Thyroid gland (tissue), 4 donors: ENCODE measurements around the gene CRYGN. TPM values are rescaled to one million over a fixed set of nuclear protein-coding genes. Genes with fewer than 3 reads are reported as not detected.
A peak's percentile ranks its signal among the peaks of the same experiment; 100 is the strongest.

ENCODE experiments used
- DNase-seq, 2 donors: peaks; one replicate each; pipeline ENCODE4 v3.0.0-alpha.2; 2019
- H3K27ac ChIP-seq, 3 donors: fragments of 200-600 bp; sonication (generic); 1 replicate in 2 of 3; 2 replicates in 1 of 3; pipeline ENCODE4 v1.5.1; 2016 to 2019; ENCODE audit warnings: mild to moderate bottlenecking in 1 of 3, moderate library complexity in 1 of 3
- H3K27me3 ChIP-seq: fragments of 200-600 bp; sonication (generic); one replicate; pipeline ENCODE4 v1.5.1; 2019
- H3K36me3 ChIP-seq, 2 donors: fragments of 200-600 bp; sonication (generic); one replicate each; pipeline ENCODE4 v1.5.1; 2016 to 2019
- H3K4me1 ChIP-seq, 2 donors: fragments of 200-600 bp; sonication (generic); one replicate each; pipeline ENCODE4 v1.5.1; 2017 to 2019
- H3K4me3 ChIP-seq, 3 donors: fragments of 200-600 bp; sonication (generic); replicated peaks in 1 of 3; 1 replicate in 2 of 3; 2 replicates in 1 of 3; pipeline ENCODE4 v1.5.1; 2016; ENCODE audit warnings: mild to moderate bottlenecking in 1 of 3
- H3K9me3 ChIP-seq: fragments of 200-600 bp; sonication (generic); one replicate; pipeline ENCODE4 v1.5.1; 2017
- POLR2A ChIP-seq, 2 donors: fragments of 450-650 bp; IDR thresholded peaks; one replicate each; pipeline ENCODE4 v1.6.1; 2017; ENCODE audit warnings: antibody characterized with exemption in 2 of 2, mild to moderate bottlenecking in 2 of 2, moderate library complexity in 1 of 2
- WGBS, 2 donors: methylation state at CpG; one replicate each; pipeline ENCODE4 v1.1.5; 2017; 5-methylcytosine and 5-hydroxymethylcytosine counted together
- intact Hi-C: fragments of 100-400 bp; cut with DNase I; formaldehyde crosslinking; loops from one replicate; pipeline ENCODE4 v1.15.1; 2023
- total RNA-seq, 4 donors: library from RNA; depleted of rRNA; stranded (reverse); fragments of >200 nt; gene quantifications; one replicate each; pipeline ENCODE4 v1.2.3, GENCODE V29; 2016
- TF ChIP-seq, protein P1 (sequence below), 6 experiments: fragments of 200-600 bp in 3 of 6; fragments of 450-650 bp in 3 of 6; sonication (generic) in 3 of 6; IDR thresholded peaks; one replicate each; pipeline ENCODE4 v1.5.1; 2016 to 2019; ENCODE audit warnings: antibody characterized with exemption in 6 of 6, mild to moderate bottlenecking in 2 of 6, inconsistent platforms in 1 of 6, moderate library complexity in 1 of 6

Gene CRYGN
- total RNA-seq, 4 donors from 2014 or later: 16.4 to 45.5 (median 24.5) TPM

DNA sequence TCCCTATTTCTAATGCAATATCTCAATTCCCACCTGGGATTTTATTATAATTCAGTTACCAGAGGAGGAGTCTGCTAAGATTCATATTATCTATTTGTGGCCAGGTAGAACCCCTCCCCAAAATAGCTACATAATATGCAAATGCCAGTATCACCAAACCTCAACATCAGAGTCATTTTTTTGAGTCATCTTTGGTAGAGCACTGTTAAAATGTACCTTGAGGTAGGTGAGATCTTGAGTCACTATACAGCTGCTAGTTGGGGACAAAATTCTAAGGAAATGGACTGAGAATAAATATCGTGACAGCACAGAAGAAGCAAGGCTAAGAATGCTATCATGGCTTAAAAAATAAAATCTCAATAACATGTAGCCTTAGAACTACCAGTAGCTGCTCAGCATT, 4.7 kb upstream of the CRYGN start:
- no peak for DNase-seq
- TF ChIP-seq, protein P1, sequence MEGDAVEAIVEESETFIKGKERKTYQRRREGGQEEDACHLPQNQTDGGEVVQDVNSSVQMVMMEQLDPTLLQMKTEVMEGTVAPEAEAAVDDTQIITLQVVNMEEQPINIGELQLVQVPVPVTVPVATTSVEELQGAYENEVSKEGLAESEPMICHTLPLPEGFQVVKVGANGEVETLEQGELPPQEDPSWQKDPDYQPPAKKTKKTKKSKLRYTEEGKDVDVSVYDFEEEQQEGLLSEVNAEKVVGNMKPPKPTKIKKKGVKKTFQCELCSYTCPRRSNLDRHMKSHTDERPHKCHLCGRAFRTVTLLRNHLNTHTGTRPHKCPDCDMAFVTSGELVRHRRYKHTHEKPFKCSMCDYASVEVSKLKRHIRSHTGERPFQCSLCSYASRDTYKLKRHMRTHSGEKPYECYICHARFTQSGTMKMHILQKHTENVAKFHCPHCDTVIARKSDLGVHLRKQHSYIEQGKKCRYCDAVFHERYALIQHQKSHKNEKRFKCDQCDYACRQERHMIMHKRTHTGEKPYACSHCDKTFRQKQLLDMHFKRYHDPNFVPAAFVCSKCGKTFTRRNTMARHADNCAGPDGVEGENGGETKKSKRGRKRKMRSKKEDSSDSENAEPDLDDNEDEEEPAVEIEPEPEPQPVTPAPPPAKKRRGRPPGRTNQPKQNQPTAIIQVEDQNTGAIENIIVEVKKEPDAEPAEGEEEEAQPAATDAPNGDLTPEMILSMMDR (IDR thresholded peaks at IDR 0.05): no peak
- no peak for TF ChIP-seq POLR2A (IDR thresholded peaks at IDR 0.05)
- Histone ChIP-seq H3K27ac (peak overlapping the region in 1 of 3 donors; percentile 31), H3K4me3 (no peak overlapping the region), H3K27me3 (no peaks in the 10 kb centered on the region), H3K4me1 (peaks cover 32 to 41% of the 10 kb centered on the region in 2 donors), H3K36me3 (no peaks in the 10 kb centered on the region), H3K9me3 (no peaks in the 10 kb centered on the region)
- intact Hi-C loops: no loop called here
- WGBS, 2 donors: 86 to 95% methylated on average over 1 of the region's 1 CpG

DNA sequence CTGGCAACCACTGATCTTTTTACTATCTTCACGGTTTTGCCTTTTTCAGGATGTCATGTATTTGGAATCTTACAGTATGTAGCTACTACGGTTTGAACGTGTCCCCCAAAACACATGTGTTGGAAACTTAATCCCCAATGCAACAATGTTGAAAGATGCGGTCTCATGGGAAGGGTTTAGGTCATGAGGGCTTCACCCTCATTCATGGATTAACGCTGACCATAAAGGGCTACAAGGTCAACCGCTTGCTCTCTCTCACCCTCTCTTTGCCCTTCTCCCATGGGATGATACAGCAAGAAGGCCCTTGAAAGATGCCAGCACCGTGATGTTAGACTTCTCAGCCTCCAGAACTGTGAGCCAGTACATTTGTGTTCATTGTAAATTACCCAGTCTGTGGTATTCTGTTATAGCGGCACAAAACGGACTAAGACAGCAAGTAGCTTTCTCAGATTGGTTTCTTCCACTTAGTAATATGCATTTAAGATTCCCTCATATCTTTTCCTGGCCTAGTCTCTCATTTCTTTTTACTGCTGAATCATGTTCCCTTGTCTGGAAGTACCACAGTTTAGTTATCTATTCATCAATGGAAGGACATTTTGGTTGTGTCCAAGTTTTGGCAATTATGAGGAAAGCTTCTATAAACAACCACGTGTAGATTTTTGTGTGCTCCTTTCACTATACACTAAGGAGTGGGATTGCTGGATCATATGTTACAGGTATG, 3.0 kb upstream of the CRYGN start:
- H3K27me3 ChIP-seq: no peaks in the 10 kb centered on the region
- DNase-seq: no peak
- WGBS, 2 donors: 80 to 89% methylated on average over 10 of the region's 10 CpGs
- peak overlapping the region; percentile 26 to 95 (median 92) for H3K27ac ChIP-seq
- H3K4me1 ChIP-seq: peaks cover 41 to 53% of the 10 kb centered on the region in 2 donors
- intact Hi-C loops: no loop called here
- H3K4me3 ChIP-seq: no peak overlapping the region
- no peak for TF ChIP-seq POLR2A (IDR thresholded peaks at IDR 0.05)
- TF ChIP-seq, protein P1 (IDR thresholded peaks at IDR 0.05): no peak
- no peaks in the 10 kb centered on the region for H3K9me3 ChIP-seq
- H3K36me3 ChIP-seq: no peaks in the 10 kb centered on the region

DNA sequence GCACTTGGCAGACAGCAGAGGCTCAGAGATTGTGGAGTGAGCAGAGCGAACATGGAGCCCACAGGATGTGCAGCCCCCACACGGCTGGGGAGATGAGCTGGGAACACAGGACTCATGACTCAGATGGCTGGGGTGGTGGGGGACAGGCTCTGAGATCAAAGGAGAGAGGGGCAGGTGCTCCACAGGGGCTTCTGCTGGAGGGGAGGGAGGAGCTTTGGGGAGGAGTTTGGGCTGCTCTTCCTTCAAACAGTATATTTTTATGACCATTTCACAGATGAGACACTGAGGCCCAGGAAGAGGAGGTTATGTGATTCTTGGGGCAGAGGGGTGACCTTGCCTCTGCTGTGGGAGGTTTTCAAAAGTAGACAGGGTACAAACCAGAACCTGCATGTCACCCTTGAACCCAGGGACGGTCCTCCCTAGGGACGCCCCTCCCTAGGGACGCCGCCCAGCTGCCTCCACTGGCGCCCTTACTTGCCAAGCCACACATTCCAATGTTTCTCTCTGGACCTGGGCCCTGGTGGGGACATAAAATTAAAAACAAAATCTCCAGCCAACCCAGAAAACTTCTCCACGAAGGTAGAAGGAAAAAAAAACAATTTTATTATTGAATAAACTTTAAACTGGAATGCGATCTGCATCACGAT, 981 bp upstream of the CRYGN start:
- WGBS, 2 donors: 31 to 35% methylated on average over 10 of the region's 10 CpGs

DNA sequence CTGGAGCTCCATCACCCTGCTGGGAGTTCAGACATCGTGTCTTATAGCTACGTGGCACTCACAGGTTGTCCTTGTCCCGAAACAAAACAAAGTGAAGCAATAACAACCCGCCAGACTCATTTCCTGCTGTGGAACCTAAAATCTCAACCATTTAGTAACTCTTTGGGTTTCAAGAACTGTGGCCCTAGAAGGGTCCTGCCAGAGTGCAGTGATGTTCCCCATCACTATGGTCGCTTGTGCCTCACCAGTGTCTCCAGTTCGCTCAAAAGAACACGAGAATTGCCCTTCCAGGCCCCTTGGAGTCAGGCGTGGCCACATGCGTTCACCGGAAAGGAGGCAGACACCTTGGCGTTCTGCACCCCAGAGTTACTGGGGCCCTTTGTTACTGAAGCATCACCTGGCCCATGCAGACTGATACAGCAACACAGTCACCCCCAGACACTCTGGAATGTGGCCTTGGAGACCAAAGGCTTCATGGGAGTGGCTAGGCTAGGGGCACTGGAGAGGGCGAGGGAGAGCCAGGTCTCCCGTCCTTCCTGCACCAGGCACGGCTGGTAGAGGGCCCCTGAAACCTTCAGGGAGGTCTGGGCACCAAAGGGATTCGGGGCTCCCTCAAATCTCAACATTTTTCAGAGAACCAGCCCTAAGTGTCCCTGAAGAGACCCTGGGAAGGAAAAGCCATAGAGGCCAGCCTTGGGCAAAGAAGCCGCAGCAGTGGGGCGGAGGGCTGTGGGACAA, 908 bp downstream of the CRYGN start:
- peak overlapping the region in 1 of 3 donors; percentile 34 for H3K4me3 ChIP-seq
- H3K9me3 ChIP-seq: no peaks in the 10 kb centered on the region
- H3K4me1 ChIP-seq: peaks cover 77 to 91% of the 10 kb centered on the region in 2 donors
- no peaks in the 10 kb centered on the region for H3K27me3 ChIP-seq
- H3K36me3 ChIP-seq: no peaks in the 10 kb centered on the region
- H3K27ac ChIP-seq: peak overlapping the region; percentile 92 to 96 (median 95)
- TF ChIP-seq, protein P1 (IDR thresholded peaks at IDR 0.05): no peak
- TF ChIP-seq POLR2A (IDR thresholded peaks at IDR 0.05): no peak
- WGBS, 2 donors: 96 to 99% methylated on average over 15 to 16 of the region's 17 CpGs
- DNase-seq: no peak
- intact Hi-C loops: no loop called here

More for the DNA sequence above, 981 bp upstream of the CRYGN start:
- Histone ChIP-seq H3K27me3 (no peaks in the 10 kb centered on the region), H3K27ac (peak overlapping the region; percentile 92 to 96 (median 95)), H3K4me1 (peaks cover 60 to 72% of the 10 kb centered on the region in 2 donors), H3K9me3 (no peaks in the 10 kb centered on the region), H3K36me3 (no peaks in the 10 kb centered on the region), H3K4me3 (no peak overlapping the region)
- intact Hi-C loops: no loop called here
- TF ChIP-seq, protein P1 (IDR thresholded peaks at IDR 0.05): peak in 1 of 6 experiments; percentile 13
- no peak for TF ChIP-seq POLR2A (IDR thresholded peaks at IDR 0.05)
- peak; percentile 77 to 78 for DNase-seq
